Measurements from ENCODE around the gene SCARB2. TPM values are rescaled to one million over a fixed set of nuclear protein-coding genes. Genes with fewer than 3 reads are reported as not detected.

Gene SCARB2
- total RNA-seq, 1 donor from 2014 or later: 330 TPM

GRCh38 chr4:76125816-76126215 is 87.8 kb downstream of the SCARB2 start:
- no peak for TF ChIP-seq CTCF (IDR thresholded peaks at IDR 0.05; ENCODE audit: partially characterized antibody, unreplicated experiment)
- H3K27ac Mint-ChIP-seq (ENCODE audit: unreplicated experiment): no peak overlapping the region
- H3K27me3 Mint-ChIP-seq (ENCODE audit: unreplicated experiment): no peaks in the 10 kb centered on the region
- DNase-seq: no peak
- H3K9me3 Mint-ChIP-seq (ENCODE audit: unreplicated experiment): no peaks in the 10 kb centered on the region
- no peaks in the 10 kb centered on the region for H3K36me3 Mint-ChIP-seq (ENCODE audit: unreplicated experiment)
- no peaks in the 10 kb centered on the region for H3K4me1 Mint-ChIP-seq (ENCODE audit: low read depth, unreplicated experiment)
- H3K4me3 Mint-ChIP-seq (ENCODE audit: unreplicated experiment): no peak overlapping the region

GRCh38 chr4:76120199-76120598 is 93.4 kb downstream of the SCARB2 start:
- peaks cover 10% of the 10 kb centered on the region for H3K36me3 Mint-ChIP-seq (ENCODE audit: unreplicated experiment)
- H3K27me3 Mint-ChIP-seq (ENCODE audit: unreplicated experiment): peaks cover 2% of the 10 kb centered on the region
- DNase-seq: no peak
- TF ChIP-seq CTCF (IDR thresholded peaks at IDR 0.05; ENCODE audit: partially characterized antibody, unreplicated experiment): no peak
- H3K4me3 Mint-ChIP-seq (ENCODE audit: unreplicated experiment): no peak overlapping the region
- H3K4me1 Mint-ChIP-seq (ENCODE audit: low read depth, unreplicated experiment): no peaks in the 10 kb centered on the region
- H3K27ac Mint-ChIP-seq (ENCODE audit: unreplicated experiment): no peak overlapping the region
- H3K9me3 Mint-ChIP-seq (ENCODE audit: unreplicated experiment): no peaks in the 10 kb centered on the region

GRCh38 chr4:76117536-76117935 is 96.1 kb downstream of the SCARB2 start:
- no peak for DNase-seq
- Mint-ChIP-seq H3K27ac (ENCODE audit: unreplicated experiment) (no peak overlapping the region), H3K27me3 (ENCODE audit: unreplicated experiment) (peaks cover 2% of the 10 kb centered on the region), H3K9me3 (ENCODE audit: unreplicated experiment) (no peaks in the 10 kb centered on the region), H3K36me3 (ENCODE audit: unreplicated experiment) (peaks cover 10% of the 10 kb centered on the region), H3K4me3 (ENCODE audit: unreplicated experiment) (no peak overlapping the region), H3K4me1 (ENCODE audit: low read depth, unreplicated experiment) (no peaks in the 10 kb centered on the region)
- no peak for TF ChIP-seq CTCF (IDR thresholded peaks at IDR 0.05; ENCODE audit: partially characterized antibody, unreplicated experiment)

GRCh38 chr4:76116821-76117220 is 96.8 kb downstream of the SCARB2 start:
- Mint-ChIP-seq H3K4me3 (ENCODE audit: unreplicated experiment) (no peak overlapping the region), H3K9me3 (ENCODE audit: unreplicated experiment) (no peaks in the 10 kb centered on the region), H3K27me3 (ENCODE audit: unreplicated experiment) (peaks cover 2% of the 10 kb centered on the region), H3K4me1 (ENCODE audit: low read depth, unreplicated experiment) (no peaks in the 10 kb centered on the region), H3K36me3 (ENCODE audit: unreplicated experiment) (peaks cover 10% of the 10 kb centered on the region), H3K27ac (ENCODE audit: unreplicated experiment) (no peak overlapping the region)
- DNase-seq: no peak
- TF ChIP-seq CTCF (IDR thresholded peaks at IDR 0.05; ENCODE audit: partially characterized antibody, unreplicated experiment): no peak

Other genes starting within 250 kb of the SCARB2 start
- 30.4 TPM for gene SDAD1, start 222.9 kb downstream of the SCARB2 start, total RNA-seq (ENCODE audit: unreplicated experiment)
- gene CXCL9, start 206.3 kb downstream of the SCARB2 start, total RNA-seq (ENCODE audit: unreplicated experiment): not detected
- not detected for gene CXCL10, start 190.3 kb downstream of the SCARB2 start, total RNA-seq (ENCODE audit: unreplicated experiment)
- not detected for gene CXCL11, start 177.8 kb downstream of the SCARB2 start, total RNA-seq (ENCODE audit: unreplicated experiment)
- gene ART3, start 139.1 kb downstream of the SCARB2 start, total RNA-seq (ENCODE audit: unreplicated experiment): not detected
- 43.4 TPM for gene NUP54, start 65.4 kb downstream of the SCARB2 start, total RNA-seq (ENCODE audit: unreplicated experiment)
- gene FAM47E, start 37.9 kb upstream of the SCARB2 start, total RNA-seq (ENCODE audit: unreplicated experiment): 2.9 TPM
- gene STBD1, start 92.9 kb upstream of the SCARB2 start, total RNA-seq (ENCODE audit: unreplicated experiment): 15.9 TPM
- not detected for gene CCDC158, start 207.3 kb upstream of the SCARB2 start, total RNA-seq (ENCODE audit: unreplicated experiment)
- gene SHROOM3, start 221.4 kb upstream of the SCARB2 start, total RNA-seq (ENCODE audit: unreplicated experiment): 1.9 TPM

Data from glutamatergic neuron (in vitro differentiated cells).